Measurements from ENCODE around the gene FMNL2.

The FMNL2 gene

GRCh38 chr2:152618193-152618564, 283.2 kb downstream of the FMNL2 start:
- DNase-seq (ENCODE audit: low spot score): no peak

GRCh38 chr2:152620208-152620607, 285.2 kb downstream of the FMNL2 start:
- no peak for DNase-seq (ENCODE audit: low spot score)

- DNase-seq (ENCODE audit: low spot score): no peak
Observed at GRCh38 chr2:152620985-152621384, 286.0 kb downstream of the FMNL2 start.

GRCh38 chr2:152622219-152622618, 287.2 kb downstream of the FMNL2 start:
- DNase-seq (ENCODE audit: low spot score): no peak

GRCh38 chr2:152623076-152623740, 288.2 kb downstream of the FMNL2 start:
- DNase-seq (ENCODE audit: low spot score): no peak

GRCh38 chr2:152623775-152624174, 288.8 kb downstream of the FMNL2 start:
- no peak for DNase-seq (ENCODE audit: low spot score)

GRCh38 chr2:152624805-152625204, 289.8 kb downstream of the FMNL2 start:
- no peak for DNase-seq (ENCODE audit: low spot score)

- no peak for DNase-seq (ENCODE audit: low spot score)
Observed at GRCh38 chr2:152626911-152627339, 292.0 kb downstream of the FMNL2 start.

GRCh38 chr2:152627351-152627957, 292.5 kb downstream of the FMNL2 start:
- DNase-seq (ENCODE audit: low spot score): peak; percentile 50

- DNase-seq (ENCODE audit: low spot score): no peak
Observed at GRCh38 chr2:152629202-152629601, 294.2 kb downstream of the FMNL2 start.

- DNase-seq (ENCODE audit: low spot score): no peak
Observed at GRCh38 chr2:152630466-152630865, 295.5 kb downstream of the FMNL2 start.

- DNase-seq (ENCODE audit: low spot score): no peak
Observed at GRCh38 chr2:152632736-152633135, 297.8 kb downstream of the FMNL2 start.

- peak; percentile 86 for DNase-seq (ENCODE audit: low spot score)
Observed at GRCh38 chr2:152635635-152636298, 300.8 kb downstream of the FMNL2 start.

- no peak for DNase-seq (ENCODE audit: low spot score)
Observed at GRCh38 chr2:152637251-152637650, 302.3 kb downstream of the FMNL2 start.

- DNase-seq (ENCODE audit: low spot score): no peak
Observed at GRCh38 chr2:152638056-152638455, 303.1 kb downstream of the FMNL2 start.

- DNase-seq (ENCODE audit: low spot score): no peak
Observed at GRCh38 chr2:152638590-152638989, 303.6 kb downstream of the FMNL2 start.

GRCh38 chr2:152644189-152644873, 309.4 kb downstream of the FMNL2 start:
- no peak for DNase-seq (ENCODE audit: low spot score)

- no peak for DNase-seq (ENCODE audit: low spot score)
Observed at GRCh38 chr2:152646264-152646663, 311.3 kb downstream of the FMNL2 start.

- no peak for DNase-seq (ENCODE audit: low spot score)
Observed at GRCh38 chr2:152646775-152647174, 311.8 kb downstream of the FMNL2 start.

GRCh38 chr2:152647552-152647951, 312.6 kb downstream of the FMNL2 start:
- no peak for DNase-seq (ENCODE audit: low spot score)

GRCh38 chr2:152648336-152648735, 313.4 kb downstream of the FMNL2 start:
- DNase-seq (ENCODE audit: low spot score): no peak

- no peak for DNase-seq (ENCODE audit: low spot score)
Observed at GRCh38 chr2:152649997-152650396, 315.0 kb downstream of the FMNL2 start.

All from HuH-7 (cell line).